Memory B cell (primary cell): ENCODE data around the gene ADGRG4.
"Not testable (repeated sequence)": the region's sequence is repeated elsewhere in the genome, so short reads cannot be mapped to it uniquely, and the experiment has no call there.

Experiments
- ATAC-seq: fragments of 150-1000 bp; cut with Tn5 transposase; 2 replicates; pipeline ENCODE4 v1.10.0; 2021; ENCODE audit warnings: low read depth, mild to moderate bottlenecking, moderate library complexity
- DNase-seq, 2 donors: peaks; one replicate each; pipeline ENCODE4 v3.0.0; 2022; ENCODE audit warnings: low spot score in 2 of 2
- H3K27ac Mint-ChIP-seq: one replicate; pipeline ENCODE4 v1.8.0; 2022; ENCODE audit warnings: mild to moderate bottlenecking, moderate library complexity, mixed read lengths
- H3K27me3 Mint-ChIP-seq: one replicate; pipeline ENCODE4 v1.8.0; 2022; ENCODE audit warnings: mixed read lengths
- H3K36me3 Mint-ChIP-seq: one replicate; pipeline ENCODE4 v1.8.0; 2022; ENCODE audit warnings: mild to moderate bottlenecking, mixed read lengths
- H3K4me1 Mint-ChIP-seq: one replicate; pipeline ENCODE4 v1.8.0; 2022; ENCODE audit warnings: mixed read lengths
- H3K4me3 Mint-ChIP-seq: one replicate; pipeline ENCODE4 v1.8.0; 2022; ENCODE audit warnings: mild to moderate bottlenecking, moderate library complexity, mixed read lengths
- H3K9me3 Mint-ChIP-seq: one replicate; pipeline ENCODE4 v1.8.0; 2022; ENCODE audit warnings: mixed read lengths

The ADGRG4 gene

GRCh38 chrX:136272325-136272724, 28.4 kb upstream of the ADGRG4 start:
- H3K4me3 Mint-ChIP-seq, result no peak overlapping the region
- H3K27ac Mint-ChIP-seq, result no peak overlapping the region
- H3K27me3 Mint-ChIP-seq, result no peaks in the 10 kb centered on the region
- ATAC-seq (no peak), DNase-seq (no peak)
- peaks cover 5% of the 10 kb centered on the region for H3K4me1 Mint-ChIP-seq
- no peaks in the 10 kb centered on the region for H3K36me3 Mint-ChIP-seq
- no peaks in the 10 kb centered on the region for H3K9me3 Mint-ChIP-seq

- Mint-ChIP-seq H3K4me1 (peaks cover 5% of the 10 kb centered on the region), H3K9me3 (no peaks in the 10 kb centered on the region)
Measured at GRCh38 chrX:136273986-136274385, 26.8 kb upstream of the ADGRG4 start.

GRCh38 chrX:136275553-136275952, 25.2 kb upstream of the ADGRG4 start:
- no peaks in the 10 kb centered on the region for H3K36me3 Mint-ChIP-seq

More at GRCh38 chrX:136273986-136274385, 26.8 kb upstream of the ADGRG4 start:
- no peak for DNase-seq
- no peak for ATAC-seq
- H3K27me3 Mint-ChIP-seq, result no peaks in the 10 kb centered on the region
- no peak overlapping the region for H3K4me3 Mint-ChIP-seq
- H3K36me3 Mint-ChIP-seq, result no peaks in the 10 kb centered on the region
- H3K27ac Mint-ChIP-seq, result no peak overlapping the region

GRCh38 chrX:136286375-136286774, 14.4 kb upstream of the ADGRG4 start:
- H3K27ac Mint-ChIP-seq, DNase-seq, H3K27me3 Mint-ChIP-seq, H3K36me3 Mint-ChIP-seq, H3K4me1 Mint-ChIP-seq, ATAC-seq, H3K4me3 Mint-ChIP-seq, H3K9me3 Mint-ChIP-seq: not testable (repeated sequence)

More at GRCh38 chrX:136275553-136275952, 25.2 kb upstream of the ADGRG4 start:
- Mint-ChIP-seq H3K9me3 (no peaks in the 10 kb centered on the region), H3K4me3 (no peak overlapping the region), H3K27me3 (no peaks in the 10 kb centered on the region), H3K27ac (no peak overlapping the region), H3K4me1 (peaks cover 3% of the 10 kb centered on the region)
- no peak for ATAC-seq
- DNase-seq, result no peak

GRCh38 chrX:136291824-136292223, 8.9 kb upstream of the ADGRG4 start:
- no peak for DNase-seq
- no peak for ATAC-seq
- no peaks in the 10 kb centered on the region for H3K36me3 Mint-ChIP-seq
- H3K4me3 Mint-ChIP-seq, result no peak overlapping the region
- no peak overlapping the region for H3K27ac Mint-ChIP-seq
- H3K27me3 Mint-ChIP-seq, result no peaks in the 10 kb centered on the region
- H3K9me3 Mint-ChIP-seq, result no peaks in the 10 kb centered on the region
- no peaks in the 10 kb centered on the region for H3K4me1 Mint-ChIP-seq

GRCh38 chrX:136292656-136293055, 8.1 kb upstream of the ADGRG4 start:
- ATAC-seq (no peak), DNase-seq (no peak)
- Mint-ChIP-seq H3K4me1 (no peaks in the 10 kb centered on the region), H3K9me3 (no peaks in the 10 kb centered on the region), H3K36me3 (no peaks in the 10 kb centered on the region), H3K27ac (no peak overlapping the region), H3K27me3 (no peaks in the 10 kb centered on the region), H3K4me3 (no peak overlapping the region)

GRCh38 chrX:136295380-136295779, 5.4 kb upstream of the ADGRG4 start:
- H3K4me1 Mint-ChIP-seq, result no peaks in the 10 kb centered on the region
- no peaks in the 10 kb centered on the region for H3K36me3 Mint-ChIP-seq
- H3K4me3 Mint-ChIP-seq, result no peak overlapping the region
- no peak for DNase-seq
- ATAC-seq, result no peak
- H3K27me3 Mint-ChIP-seq, result no peaks in the 10 kb centered on the region
- H3K27ac Mint-ChIP-seq, result no peak overlapping the region
- H3K9me3 Mint-ChIP-seq, result no peaks in the 10 kb centered on the region

- ATAC-seq, result no peak
- Mint-ChIP-seq H3K4me1 (no peaks in the 10 kb centered on the region), H3K27me3 (no peaks in the 10 kb centered on the region), H3K4me3 (no peak overlapping the region), H3K9me3 (no peaks in the 10 kb centered on the region), H3K27ac (no peak overlapping the region), H3K36me3 (no peaks in the 10 kb centered on the region)
- DNase-seq, result no peak
Measured at GRCh38 chrX:136303041-136303440, 2.3 kb downstream of the ADGRG4 start.

- no peaks in the 10 kb centered on the region for H3K4me1 Mint-ChIP-seq
- no peak for ATAC-seq
- no peak overlapping the region for H3K4me3 Mint-ChIP-seq
- H3K27me3 Mint-ChIP-seq, result no peaks in the 10 kb centered on the region
- H3K9me3 Mint-ChIP-seq, result no peaks in the 10 kb centered on the region
- H3K36me3 Mint-ChIP-seq, result no peaks in the 10 kb centered on the region
- DNase-seq, result no peak
- H3K27ac Mint-ChIP-seq, result no peak overlapping the region
Measured at GRCh38 chrX:136304493-136304892, 3.7 kb downstream of the ADGRG4 start.

GRCh38 chrX:136306182-136306581, 5.4 kb downstream of the ADGRG4 start:
- no peak for DNase-seq
- Mint-ChIP-seq H3K4me1 (no peaks in the 10 kb centered on the region), H3K27me3 (no peaks in the 10 kb centered on the region), H3K36me3 (no peaks in the 10 kb centered on the region), H3K9me3 (no peaks in the 10 kb centered on the region), H3K4me3 (no peak overlapping the region), H3K27ac (no peak overlapping the region)
- ATAC-seq, result no peak

GRCh38 chrX:136307471-136307870, 6.7 kb downstream of the ADGRG4 start:
- Mint-ChIP-seq H3K36me3 (no peaks in the 10 kb centered on the region), H3K9me3 (no peaks in the 10 kb centered on the region), H3K4me1 (no peaks in the 10 kb centered on the region), H3K4me3 (no peak overlapping the region), H3K27ac (no peak overlapping the region), H3K27me3 (no peaks in the 10 kb centered on the region)
- no peak for DNase-seq
- ATAC-seq, result no peak

GRCh38 chrX:136310411-136310810, 9.6 kb downstream of the ADGRG4 start:
- Mint-ChIP-seq H3K27ac (no peak overlapping the region), H3K4me1 (no peaks in the 10 kb centered on the region), H3K4me3 (no peak overlapping the region), H3K27me3 (no peaks in the 10 kb centered on the region), H3K9me3 (no peaks in the 10 kb centered on the region), H3K36me3 (no peaks in the 10 kb centered on the region)
- DNase-seq (no peak), ATAC-seq (no peak)

GRCh38 chrX:136318156-136318555, 17.4 kb downstream of the ADGRG4 start:
- DNase-seq (no peak), ATAC-seq (no peak)
- Mint-ChIP-seq H3K4me1 (no peaks in the 10 kb centered on the region), H3K4me3 (no peak overlapping the region), H3K27me3 (no peaks in the 10 kb centered on the region), H3K36me3 (no peaks in the 10 kb centered on the region), H3K27ac (no peak overlapping the region), H3K9me3 (no peaks in the 10 kb centered on the region)

- DNase-seq (no peak), ATAC-seq (no peak)
- no peaks in the 10 kb centered on the region for H3K4me1 Mint-ChIP-seq
- no peak overlapping the region for H3K4me3 Mint-ChIP-seq
- no peaks in the 10 kb centered on the region for H3K27me3 Mint-ChIP-seq
- H3K27ac Mint-ChIP-seq, result no peak overlapping the region
- no peaks in the 10 kb centered on the region for H3K36me3 Mint-ChIP-seq
- H3K9me3 Mint-ChIP-seq, result no peaks in the 10 kb centered on the region
Measured at GRCh38 chrX:136318895-136319597, 18.3 kb downstream of the ADGRG4 start.

- ATAC-seq (no peak), DNase-seq (no peak)
- Mint-ChIP-seq H3K9me3 (no peaks in the 10 kb centered on the region), H3K4me3 (no peak overlapping the region), H3K36me3 (no peaks in the 10 kb centered on the region), H3K4me1 (no peaks in the 10 kb centered on the region), H3K27me3 (no peaks in the 10 kb centered on the region), H3K27ac (no peak overlapping the region)
Measured at GRCh38 chrX:136319600-136319999, 18.8 kb downstream of the ADGRG4 start.
